ENCODE data around the gene ANKRD40CL. TPM values are rescaled to one million over a fixed set of nuclear protein-coding genes. Genes with fewer than 3 reads are reported as not detected.
"Not testable (repeated sequence)": the region's sequence is repeated elsewhere in the genome, so short reads cannot be mapped to it uniquely, and the experiment has no call there.

The ANKRD40CL gene
- total and polyA plus RNA-seq, 7 donors, result not detected

- Histone ChIP-seq H3K4me3 (peak overlapping the region; percentile 36), H3K4me1 (peaks cover 88% of the 10 kb centered on the region), H3K36me3 (ENCODE audit: insufficient read depth in 1 of 2, low read depth in 1 of 2) (peaks cover 0 to 2% of the 10 kb centered on the region in 2 donors), H3K27ac (peak overlapping the region; percentile 51), H3K9me3 (no peaks in the 10 kb centered on the region), H3K27me3 (ENCODE audit: insufficient read depth in 3 of 3, low read length in 2 of 3) (no peaks in the 10 kb centered on the region)
- TF ChIP-seq CTCF (IDR thresholded peaks at IDR 0.05), result no peak
- DNase-seq, result no peak
- intact Hi-C loops (cut with DNase I), result no loop called here
- WGBS, 3 donors, result 46 to 57% (median 55%) methylated on average over 12 of the region's 12 CpGs
- ATAC-seq, result peak in 3 of 4 donors; percentile 62 to 85 (median 80)
These were observed 41.3 kb downstream of the ANKRD40CL start for GRCh38 chr17:50725769-50726655.

- intact Hi-C loops (cut with DNase I); H3K9me3 ChIP-seq; H3K27me3 ChIP-seq (ENCODE audit: insufficient read depth in 3 of 3, low read length in 2 of 3); H3K36me3 ChIP-seq (ENCODE audit: insufficient read depth in 1 of 2, low read depth in 1 of 2); H3K27ac ChIP-seq; DNase-seq; H3K4me3 ChIP-seq; ATAC-seq: not testable (repeated sequence)
- 90 to 97% (median 90%) methylated on average over 6 of the region's 6 CpGs for WGBS, 3 donors
- peaks cover 78% of the 10 kb centered on the region for H3K4me1 ChIP-seq
These were observed 42.7 kb downstream of the ANKRD40CL start for GRCh38 chr17:50724622-50725021.

DNA sequence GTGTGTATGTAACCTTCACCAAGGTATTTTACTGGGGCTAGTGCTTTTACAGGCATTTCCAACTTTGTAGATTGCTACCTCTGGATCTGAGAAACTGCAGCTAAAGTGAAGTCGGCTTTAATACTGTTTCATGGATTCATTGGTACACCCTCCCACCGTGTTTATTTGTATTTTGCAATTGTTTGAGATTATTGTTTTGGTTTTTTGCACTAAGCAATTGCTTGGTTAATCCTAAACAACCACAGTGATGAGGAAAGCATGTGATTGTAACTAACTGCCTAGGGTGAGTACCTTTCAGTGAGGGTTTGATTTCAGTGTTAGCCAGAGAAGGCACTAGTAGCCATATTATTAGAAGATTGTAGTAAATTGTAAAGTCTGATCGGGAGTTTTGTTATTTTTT, 44.6 kb downstream of the ANKRD40CL start:
- peaks cover 0 to 2% of the 10 kb centered on the region in 2 donors for H3K36me3 ChIP-seq (ENCODE audit: insufficient read depth in 1 of 2, low read depth in 1 of 2)
- TF ChIP-seq CTCF (IDR thresholded peaks at IDR 0.05), result no peak
- no peaks in the 10 kb centered on the region for H3K27me3 ChIP-seq (ENCODE audit: insufficient read depth in 3 of 3, low read length in 2 of 3)
- WGBS, 3 donors, result 30 to 38% (median 34%) methylated on average over 3 of the region's 3 CpGs
- DNase-seq (no peak), ATAC-seq (no peak)
- H3K4me1 ChIP-seq, result peaks cover 64% of the 10 kb centered on the region
- intact Hi-C loops (cut with DNase I), result no loop called here
- H3K4me3 ChIP-seq, result peak overlapping the region; percentile 92
- no peaks in the 10 kb centered on the region for H3K9me3 ChIP-seq
- H3K27ac ChIP-seq, result no peak overlapping the region

- no peak for TF ChIP-seq CTCF (IDR thresholded peaks at IDR 0.05)
- Histone ChIP-seq H3K4me1 (peaks cover 54% of the 10 kb centered on the region), H3K4me3 (peak overlapping the region; percentile 92), H3K9me3 (no peaks in the 10 kb centered on the region), H3K27ac (peak overlapping the region; percentile 98), H3K27me3 (ENCODE audit: insufficient read depth in 3 of 3, low read length in 2 of 3) (no peaks in the 10 kb centered on the region), H3K36me3 (ENCODE audit: insufficient read depth in 1 of 2, low read depth in 1 of 2) (peaks cover 0 to 2% of the 10 kb centered on the region in 2 donors)
- intact Hi-C loops (cut with DNase I), result no loop called here
- ATAC-seq, result no peak
- DNase-seq, result no peak
- WGBS, 3 donors, result 7 to 9% (median 8%) methylated on average over 7 of the region's 7 CpGs
These were observed 45.9 kb downstream of the ANKRD40CL start for GRCh38 chr17:50721194-50722010.
